Panc1 (cell line): ENCODE data around the gene EIF4EBP3. TPM values are rescaled to one million over a fixed set of nuclear protein-coding genes. Genes with fewer than 3 reads are reported as not detected.

ENCODE experiments used
- ATAC-seq: fragments of 200-7000 bp; cut with Tn5 transposase; 2 replicates; pipeline ENCODE4 v1.9.1; 2020; ENCODE audit warnings: mild to moderate bottlenecking, moderate library complexity
- BruUV-seq: library from RNA; stranded (reverse); fragments of 400-500 nt; replicated peaks from 2 replicates; lab custom pipeline; 2021; lab: Mats Ljungman, UMichigan
- CTCF ChIA-PET: fragments of 300-600 bp; sonication (Branson Sonifier 250); formaldehyde crosslinking; loops from one replicate; lab custom pipeline; 2022; ENCODE audit warnings: antibody characterized with exemption; lab: Charles Lee
- POLR2A ChIA-PET: fragments of 300-600 bp; sonication (Branson Sonifier 250); formaldehyde crosslinking; loops from one replicate; lab custom pipeline; 2022; ENCODE audit warnings: antibody characterized with exemption; lab: Charles Lee
- DNase-seq: peaks from one replicate; pipeline ENCODE4 v3.0.0-alpha.2; 2010; ENCODE audit warnings: low read depth, low spot score
- H3K27ac ChIP-seq: 2 replicates; pipeline ENCODE4 v1.5.1; 2011; ENCODE audit warnings: mild to moderate bottlenecking, low read length, inconsistent platforms
- H3K27me3 ChIP-seq: fragments of 200-500 bp; sonication (Bioruptor generic); 2 replicates; pipeline ENCODE4 v1.6.0; 2014; ENCODE audit warnings: low read length, inconsistent platforms; ENCODE audit not compliant: control insufficient read depth, insufficient read depth
- H3K36me3 ChIP-seq: fragments of 200-500 bp; sonication (Bioruptor generic); 2 replicates; pipeline ENCODE4 v1.5.1; 2014; ENCODE audit warnings: inconsistent platforms, mild to moderate bottlenecking, low read length, moderate library complexity; ENCODE audit not compliant: control insufficient read depth, insufficient read depth
- H3K4me1 ChIP-seq: 2 replicates; pipeline ENCODE4 v1.5.1; 2011; ENCODE audit warnings: inconsistent platforms, mild to moderate bottlenecking, low read length, moderate library complexity; ENCODE audit not compliant: control insufficient read depth, insufficient read depth
- H3K4me3 ChIP-seq, 2 experiments: 2 replicates each; pipeline ENCODE4 v1.5.1; 2011 to 2012; ENCODE audit warnings: low read depth in 2 of 2, low read length in 2 of 2, mild to moderate bottlenecking in 2 of 2, inconsistent platforms in 1 of 2, moderate library complexity in 1 of 2
- H3K9me3 ChIP-seq: fragments of 200-500 bp; sonication (Bioruptor generic); 2 replicates; pipeline ENCODE4 v1.5.1; 2014; ENCODE audit warnings: low read depth, mild to moderate bottlenecking, inconsistent platforms, low read length, moderate library complexity; ENCODE audit not compliant: control insufficient read depth, insufficient read depth
- POLR2AphosphoS5 ChIP-seq: IDR thresholded peaks from 2 replicates; pipeline ENCODE4 v1.6.1; 2012; ENCODE audit warnings: mild to moderate bottlenecking, low read depth, low read length, moderate library complexity
- REST ChIP-seq, 2 experiments: IDR thresholded peaks; 2 replicates each; pipeline ENCODE4 v1.6.1; 2011 to 2012; ENCODE audit warnings: low read depth in 2 of 2, control low read depth in 1 of 2, low read length in 1 of 2, mild to moderate bottlenecking in 1 of 2, moderate library complexity in 1 of 2; ENCODE audit not compliant: insufficient read depth in 1 of 2
- SIN3A ChIP-seq: IDR thresholded peaks from 2 replicates; pipeline ENCODE4 v1.6.1; 2012; ENCODE audit warnings: low read depth, mild to moderate bottlenecking, low read length, moderate library complexity, borderline replicate concordance; ENCODE audit not compliant: insufficient read depth
- TCF7L2 ChIP-seq: IDR thresholded peaks from 2 replicates; pipeline ENCODE4 v1.6.1; 2011; ENCODE audit warnings: mild to moderate bottlenecking, low read depth, low read length, inconsistent platforms
- in situ Hi-C: cut with HindIII; loops from 2 replicates; pipeline ENCODE4 v1.10.0; 2016; ENCODE audit warnings: low sequenced_read_pairs, low pct_unique_long_range_greater_than_20kb
- intact Hi-C: fragments of 100-400 bp; cut with micrococcal nuclease; formaldehyde crosslinking; loops from one replicate; pipeline ENCODE4 v1.10.0; 2022; ENCODE audit not compliant: unreplicated experiment
- total RNA-seq: library from RNA; stranded (reverse); gene quantifications from one replicate; pipeline ENCODE4 v1.2.1, GENCODE V29; 2021; ENCODE audit not compliant: unreplicated experiment
- TF ChIP-seq, protein P1 (sequence below): fragments of 450-650 bp; IDR thresholded peaks from 2 replicates; pipeline ENCODE4 v1.5.1; 2017; ENCODE audit warnings: mild to moderate bottlenecking

Gene EIF4EBP3
- total RNA-seq, 1 experiment from 2014 or later, result 8.6 TPM

- TF ChIP-seq, protein P1, sequence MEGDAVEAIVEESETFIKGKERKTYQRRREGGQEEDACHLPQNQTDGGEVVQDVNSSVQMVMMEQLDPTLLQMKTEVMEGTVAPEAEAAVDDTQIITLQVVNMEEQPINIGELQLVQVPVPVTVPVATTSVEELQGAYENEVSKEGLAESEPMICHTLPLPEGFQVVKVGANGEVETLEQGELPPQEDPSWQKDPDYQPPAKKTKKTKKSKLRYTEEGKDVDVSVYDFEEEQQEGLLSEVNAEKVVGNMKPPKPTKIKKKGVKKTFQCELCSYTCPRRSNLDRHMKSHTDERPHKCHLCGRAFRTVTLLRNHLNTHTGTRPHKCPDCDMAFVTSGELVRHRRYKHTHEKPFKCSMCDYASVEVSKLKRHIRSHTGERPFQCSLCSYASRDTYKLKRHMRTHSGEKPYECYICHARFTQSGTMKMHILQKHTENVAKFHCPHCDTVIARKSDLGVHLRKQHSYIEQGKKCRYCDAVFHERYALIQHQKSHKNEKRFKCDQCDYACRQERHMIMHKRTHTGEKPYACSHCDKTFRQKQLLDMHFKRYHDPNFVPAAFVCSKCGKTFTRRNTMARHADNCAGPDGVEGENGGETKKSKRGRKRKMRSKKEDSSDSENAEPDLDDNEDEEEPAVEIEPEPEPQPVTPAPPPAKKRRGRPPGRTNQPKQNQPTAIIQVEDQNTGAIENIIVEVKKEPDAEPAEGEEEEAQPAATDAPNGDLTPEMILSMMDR, result no peak
- TF ChIP-seq POLR2AphosphoS5, result no peak
- no peaks in the 10 kb centered on the region for H3K4me1 ChIP-seq
- H3K36me3 ChIP-seq, result peaks cover 44% of the 10 kb centered on the region
- no peak for ATAC-seq
- intact Hi-C loops (no loop called here), in situ Hi-C loops (no loop called here)
- H3K9me3 ChIP-seq, result no peaks in the 10 kb centered on the region
- DNase-seq, result no peak
- ChIA-PET CTCF (no interaction called here), POLR2A (no interaction called here)
- no peaks in the 10 kb centered on the region for H3K27me3 ChIP-seq
- no peak overlapping the region for H3K27ac ChIP-seq
- no TSS peak for BruUV-seq
- H3K4me3 ChIP-seq, result no peak overlapping the region
Observed at GRCh38 chr5:140524003-140524402, 23.5 kb upstream of the EIF4EBP3 start.

GRCh38 chr5:140540227-140540626 lies 7.2 kb upstream of the EIF4EBP3 start:
- no TSS peak for BruUV-seq
- ChIA-PET CTCF (no interaction called here), POLR2A (no interaction called here)
- Histone ChIP-seq H3K9me3 (no peaks in the 10 kb centered on the region), H3K27ac (no peak overlapping the region), H3K4me1 (no peaks in the 10 kb centered on the region), H3K27me3 (no peaks in the 10 kb centered on the region), H3K36me3 (peaks cover 34% of the 10 kb centered on the region), H3K4me3 (no peak overlapping the region)
- intact Hi-C loops, result no loop called here
- ATAC-seq, result no peak
- in situ Hi-C loops, result no loop called here
- TF ChIP-seq TCF7L2, result no peak
- DNase-seq, result no peak

GRCh38 chr5:140542972-140543371 lies 4.5 kb upstream of the EIF4EBP3 start:
- intact Hi-C loops (no loop called here), in situ Hi-C loops (no loop called here)
- DNase-seq (no peak), ATAC-seq (no peak)
- Histone ChIP-seq H3K27me3 (no peaks in the 10 kb centered on the region), H3K36me3 (peaks cover 30% of the 10 kb centered on the region), H3K4me3 (no peak overlapping the region), H3K4me1 (peaks cover 12% of the 10 kb centered on the region), H3K9me3 (no peaks in the 10 kb centered on the region), H3K27ac (no peak overlapping the region)
- ChIA-PET CTCF (no interaction called here), POLR2A (interaction anchor here (0.6 kb wide), 1 partner anchor 119 kb away, joined by 7 read pairs; no protein-coding TSS in a partner anchor)
- no TSS peak for BruUV-seq
- TF ChIP-seq, protein P1, result no peak
- no peak for TF ChIP-seq REST (IDR thresholded peaks at IDR 0.05; ENCODE audit: insufficient read depth in 1 of 2, low read depth in 2 of 2, low read length in 1 of 2)
- no peak for TF ChIP-seq TCF7L2
- no peak for TF ChIP-seq POLR2AphosphoS5
- TF ChIP-seq SIN3A, result no peak
